Neutrophil (primary cell): ENCODE measurements around the gene ARHGEF11.
A peak's percentile ranks its signal among the peaks of the same experiment; 100 is the strongest.

ENCODE experiments used
- H3K27ac ChIP-seq: fragments of 200-600 bp; sonication (generic); 2 replicates; pipeline ENCODE4 v1.5.1; 2016; ENCODE audit warnings: mild to moderate bottlenecking, moderate library complexity
- H3K27me3 ChIP-seq: fragments of 200-600 bp; sonication (generic); 2 replicates; pipeline ENCODE4 v1.6.0; 2016; ENCODE audit warnings: mild to moderate bottlenecking
- H3K36me3 ChIP-seq: fragments of 200-600 bp; sonication (generic); 2 replicates; pipeline ENCODE4 v1.5.1; 2017
- H3K4me1 ChIP-seq, 2 experiments: fragments of 200-600 bp in 1 of 2; sonication (generic) in 1 of 2; 1 replicate in 1 of 2; 2 replicates in 1 of 2; pipeline versions ENCODE4 v1.5.1 to v1.6.1; 2013 to 2016; ENCODE audit warnings: low read depth in 1 of 2, low read length in 1 of 2, mild to moderate bottlenecking in 1 of 2, moderate library complexity in 1 of 2; ENCODE audit not compliant: control insufficient read depth in 1 of 2, insufficient read depth in 1 of 2
- H3K4me3 ChIP-seq, 2 experiments: fragments of 200-600 bp in 1 of 2; sonication (generic) in 1 of 2; 1 replicate in 1 of 2; 2 replicates in 1 of 2; pipeline ENCODE4 v1.5.1; 2013 to 2016; ENCODE audit warnings: low read depth in 1 of 2, low read length in 1 of 2, mild to moderate bottlenecking in 1 of 2, moderate library complexity in 1 of 2
- H3K9me3 ChIP-seq: fragments of 200-600 bp; sonication (generic); 2 replicates; pipeline ENCODE4 v1.5.1; 2016
- TF ChIP-seq, protein P1 (sequence below): fragments of 200-600 bp; sonication (generic); IDR thresholded peaks from 2 replicates; pipeline ENCODE4 v1.5.1; 2016; ENCODE audit warnings: antibody characterized with exemption

The ARHGEF11 gene

DNA sequence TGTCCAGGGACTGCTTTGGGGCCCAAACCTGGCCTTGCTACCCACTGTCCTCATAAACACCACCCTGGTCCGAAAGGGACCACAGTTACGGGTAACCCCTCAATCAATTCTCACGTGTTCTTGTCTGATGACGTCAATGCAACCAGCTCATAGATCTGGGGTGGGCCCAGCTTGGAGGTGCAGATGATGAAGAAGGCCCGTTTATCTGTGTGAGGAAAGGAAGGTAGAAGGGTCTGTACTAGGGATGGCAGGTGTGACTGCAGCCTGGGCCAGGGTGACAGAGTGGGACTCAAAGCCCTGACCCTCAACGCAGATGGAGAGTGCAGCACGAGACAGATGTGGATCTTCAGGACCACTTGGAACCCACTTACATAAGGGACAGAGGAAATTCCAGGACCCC is 103.0 kb downstream of the ARHGEF11 start:
- Histone ChIP-seq H3K27me3 (no peaks in the 10 kb centered on the region), H3K36me3 (peaks cover 100% of the 10 kb centered on the region), H3K27ac (no peak overlapping the region), H3K4me3 (no peak overlapping the region), H3K4me1 (no peaks in the 10 kb centered on the region), H3K9me3 (no peaks in the 10 kb centered on the region)
- TF ChIP-seq, protein P1, sequence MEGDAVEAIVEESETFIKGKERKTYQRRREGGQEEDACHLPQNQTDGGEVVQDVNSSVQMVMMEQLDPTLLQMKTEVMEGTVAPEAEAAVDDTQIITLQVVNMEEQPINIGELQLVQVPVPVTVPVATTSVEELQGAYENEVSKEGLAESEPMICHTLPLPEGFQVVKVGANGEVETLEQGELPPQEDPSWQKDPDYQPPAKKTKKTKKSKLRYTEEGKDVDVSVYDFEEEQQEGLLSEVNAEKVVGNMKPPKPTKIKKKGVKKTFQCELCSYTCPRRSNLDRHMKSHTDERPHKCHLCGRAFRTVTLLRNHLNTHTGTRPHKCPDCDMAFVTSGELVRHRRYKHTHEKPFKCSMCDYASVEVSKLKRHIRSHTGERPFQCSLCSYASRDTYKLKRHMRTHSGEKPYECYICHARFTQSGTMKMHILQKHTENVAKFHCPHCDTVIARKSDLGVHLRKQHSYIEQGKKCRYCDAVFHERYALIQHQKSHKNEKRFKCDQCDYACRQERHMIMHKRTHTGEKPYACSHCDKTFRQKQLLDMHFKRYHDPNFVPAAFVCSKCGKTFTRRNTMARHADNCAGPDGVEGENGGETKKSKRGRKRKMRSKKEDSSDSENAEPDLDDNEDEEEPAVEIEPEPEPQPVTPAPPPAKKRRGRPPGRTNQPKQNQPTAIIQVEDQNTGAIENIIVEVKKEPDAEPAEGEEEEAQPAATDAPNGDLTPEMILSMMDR, result no peak

DNA sequence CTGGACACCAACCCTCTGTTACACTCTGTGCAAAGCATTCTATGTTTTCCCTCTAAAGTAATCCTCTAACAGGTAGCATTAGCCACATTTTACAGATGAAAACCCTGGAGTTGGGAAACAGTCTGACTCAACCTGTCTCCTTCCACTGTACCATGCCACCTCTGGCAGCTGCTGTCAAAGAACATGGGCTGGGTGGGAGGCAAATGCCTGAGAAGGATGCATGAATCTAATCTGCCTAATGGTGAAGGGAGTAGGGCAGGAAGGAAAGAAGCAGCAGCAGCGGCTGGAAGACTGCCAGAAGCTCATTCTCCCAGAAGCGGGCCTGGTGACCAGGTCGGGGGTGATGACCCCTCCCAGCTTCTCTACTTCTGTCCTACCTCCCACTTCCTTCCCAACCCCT is 103.4 kb downstream of the ARHGEF11 start:
- TF ChIP-seq, protein P1, result no peak
- Histone ChIP-seq H3K27me3 (no peaks in the 10 kb centered on the region), H3K27ac (no peak overlapping the region), H3K9me3 (no peaks in the 10 kb centered on the region), H3K36me3 (peaks cover 100% of the 10 kb centered on the region), H3K4me3 (no peak overlapping the region), H3K4me1 (no peaks in the 10 kb centered on the region)

DNA sequence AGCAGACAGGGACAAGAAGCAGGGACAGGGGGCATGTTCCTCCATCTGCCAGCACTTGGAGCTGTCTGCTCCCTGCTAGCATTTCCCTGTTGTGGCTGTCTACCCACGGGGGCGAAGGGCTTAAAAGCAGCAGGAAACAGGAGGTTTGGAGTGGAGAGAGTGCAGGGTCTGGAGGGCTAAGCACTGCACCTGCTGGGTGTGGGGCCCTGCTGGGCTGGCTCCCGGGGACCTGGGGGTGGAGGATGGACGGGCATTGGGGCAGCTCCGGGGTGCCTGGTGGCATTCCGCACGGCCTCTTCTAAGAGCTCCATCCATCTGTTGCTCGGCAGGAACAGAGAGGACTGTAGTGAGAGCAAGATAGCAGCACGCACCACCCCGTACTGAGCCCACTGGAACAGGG is 103.9 kb downstream of the ARHGEF11 start:
- Histone ChIP-seq H3K4me1 (no peaks in the 10 kb centered on the region), H3K36me3 (peaks cover 100% of the 10 kb centered on the region), H3K27ac (no peak overlapping the region), H3K9me3 (no peaks in the 10 kb centered on the region), H3K27me3 (no peaks in the 10 kb centered on the region), H3K4me3 (no peak overlapping the region)
- TF ChIP-seq, protein P1, result no peak

DNA sequence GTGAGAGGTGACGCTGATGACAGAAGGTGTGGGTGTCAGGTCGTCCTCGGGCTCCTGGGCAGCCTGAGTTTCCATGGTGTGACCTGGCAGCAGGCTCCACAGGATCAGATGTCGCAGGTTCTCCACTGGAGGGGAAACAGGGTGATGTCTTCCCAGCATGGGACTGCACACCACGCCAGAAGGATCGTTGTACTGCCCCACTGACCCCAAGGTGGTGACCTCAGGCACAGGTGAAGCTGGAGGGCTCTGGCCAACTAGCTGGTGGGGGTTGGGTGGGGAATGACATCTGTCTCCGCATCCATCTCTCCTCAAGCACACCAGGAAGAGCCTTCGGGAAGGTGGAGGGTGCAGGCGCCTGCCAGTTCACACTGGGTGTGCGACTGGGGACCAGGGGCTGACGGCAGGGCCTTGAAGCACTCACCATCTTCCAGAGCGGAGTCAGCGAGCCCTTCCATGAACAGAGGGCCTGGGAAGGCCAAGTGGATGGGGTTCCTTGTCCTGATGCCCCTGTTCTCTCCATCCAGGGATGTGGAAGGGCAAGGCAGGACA is 105.7 kb downstream of the ARHGEF11 start:
- H3K4me1 ChIP-seq, result no peaks in the 10 kb centered on the region
- no peak overlapping the region for H3K27ac ChIP-seq
- no peaks in the 10 kb centered on the region for H3K9me3 ChIP-seq
- no peak overlapping the region for H3K4me3 ChIP-seq
- no peaks in the 10 kb centered on the region for H3K27me3 ChIP-seq
- TF ChIP-seq, protein P1, result no peak
- peaks cover 99% of the 10 kb centered on the region for H3K36me3 ChIP-seq

GRCh38 chr1:156938813-156939212 is 106.7 kb downstream of the ARHGEF11 start:
- Histone ChIP-seq H3K27ac (no peak overlapping the region), H3K36me3 (peaks cover 99% of the 10 kb centered on the region), H3K4me3 (no peak overlapping the region), H3K27me3 (no peaks in the 10 kb centered on the region), H3K4me1 (no peaks in the 10 kb centered on the region), H3K9me3 (no peaks in the 10 kb centered on the region)
- TF ChIP-seq, protein P1, result no peak

DNA sequence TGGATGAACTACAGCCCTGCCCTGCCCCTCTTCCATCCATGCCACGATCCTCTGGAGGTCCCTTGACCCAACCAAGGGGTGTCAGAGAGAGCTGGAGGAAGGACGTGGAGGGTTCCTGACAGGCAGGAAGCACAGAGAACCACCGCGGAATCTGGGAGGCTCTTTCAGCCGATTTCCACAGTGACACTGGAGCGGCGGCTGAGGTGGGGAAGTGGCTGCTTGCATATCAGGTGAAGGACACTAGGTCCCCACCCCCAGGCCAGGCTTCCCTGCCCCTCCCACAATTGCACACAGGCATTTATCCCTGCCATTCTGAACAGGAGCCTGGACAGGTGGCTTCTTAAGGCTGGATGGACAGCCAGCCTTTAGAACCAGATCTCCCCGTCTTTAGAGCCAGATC is 107.7 kb downstream of the ARHGEF11 start:
- H3K27ac ChIP-seq, result peak overlapping the region; percentile 43
- H3K9me3 ChIP-seq, result no peaks in the 10 kb centered on the region
- TF ChIP-seq, protein P1, result no peak
- no peaks in the 10 kb centered on the region for H3K27me3 ChIP-seq
- peaks cover 91% of the 10 kb centered on the region for H3K36me3 ChIP-seq
- H3K4me3 ChIP-seq, result no peak overlapping the region
- no peaks in the 10 kb centered on the region for H3K4me1 ChIP-seq
